PC-9 (cell line): Measurements from ENCODE around the gene INTS4. TPM values are rescaled to one million over a fixed set of nuclear protein-coding genes. Genes with fewer than 3 reads are reported as not detected.

Experiments used
- BruUV-seq: library from RNA; stranded (reverse); fragments of 400-500 nt; replicated peaks from 2 replicates; lab custom pipeline; 2021; lab: Mats Ljungman, UMichigan
- CTCF ChIA-PET: fragments of 300-600 bp; sonication (Branson Sonifier 250); formaldehyde crosslinking; loops from one replicate; lab custom pipeline; 2022; ENCODE audit warnings: antibody characterized with exemption; lab: Charles Lee
- POLR2A ChIA-PET: fragments of 300-600 bp; sonication (Branson Sonifier 250); formaldehyde crosslinking; loops from one replicate; lab custom pipeline; 2022; ENCODE audit warnings: antibody characterized with exemption; ENCODE audit not compliant: unreplicated experiment; lab: Charles Lee
- DNase-seq, 2 experiments: peaks; one replicate each; pipeline versions ENCODE4 v3.0.0 to v3.0.0-alpha.2; 2015 to 2022; ENCODE audit warnings: mixed read lengths in 1 of 2
- H2AFZ ChIP-seq: fragments of 200-600 bp; sonication (generic); 2 replicates; pipeline ENCODE4 v1.8.1; 2017; ENCODE audit warnings: antibody characterized with exemption
- H3F3A ChIP-seq: fragments of 200-600 bp; sonication (generic); 2 replicates; pipeline ENCODE4 v1.8.1; 2017; ENCODE audit warnings: antibody characterized with exemption, mild to moderate bottlenecking, low read depth; ENCODE audit not compliant: insufficient read depth
- H3K27ac ChIP-seq: fragments of 200-600 bp; sonication (generic); 2 replicates; pipeline ENCODE4 v1.6.1; 2016; ENCODE audit warnings: mixed run types
- H3K27me3 ChIP-seq: fragments of 200-600 bp; sonication (generic); 2 replicates; pipeline ENCODE4 v1.6.1; 2016; ENCODE audit warnings: low read depth, mixed run types; ENCODE audit not compliant: insufficient read depth
- H3K36me3 ChIP-seq: fragments of 200-600 bp; sonication (generic); 2 replicates; pipeline ENCODE4 v1.6.1; 2016; ENCODE audit warnings: low read depth, mixed run types
- H3K4me1 ChIP-seq: fragments of 200-600 bp; sonication (generic); replicated peaks from 2 replicates; pipeline ENCODE4 v1.6.1; 2016; ENCODE audit warnings: mixed run types; ENCODE audit not compliant: insufficient read depth
- H3K4me2 ChIP-seq: fragments of 200-600 bp; sonication (generic); 2 replicates; pipeline ENCODE4 v1.6.1; 2017; ENCODE audit warnings: mixed run types
- H3K4me3 ChIP-seq: fragments of 200-600 bp; sonication (generic); 2 replicates; pipeline ENCODE4 v1.6.1; 2016; ENCODE audit warnings: mixed run types
- H3K79me2 ChIP-seq: fragments of 200-600 bp; sonication (generic); 2 replicates; pipeline ENCODE4 v1.6.1; 2017; ENCODE audit warnings: low read depth, mixed run types
- H3K9me2 ChIP-seq: fragments of 200-600 bp; sonication (generic); 2 replicates; pipeline ENCODE4 v1.8.1; 2017; ENCODE audit warnings: mild to moderate bottlenecking; ENCODE audit not compliant: insufficient read depth
- H3K9me3 ChIP-seq: fragments of 200-600 bp; sonication (generic); 2 replicates; pipeline ENCODE4 v1.8.1; 2016; ENCODE audit warnings: low read depth; ENCODE audit not compliant: insufficient read depth
- H4K20me1 ChIP-seq: fragments of 200-600 bp; sonication (generic); 2 replicates; pipeline ENCODE4 v1.8.1; 2017; ENCODE audit not compliant: insufficient read depth
- EZH2 ChIP-seq: fragments of 200-600 bp; sonication (generic); IDR thresholded peaks from 2 replicates; pipeline ENCODE4 v1.8.0; 2017; ENCODE audit warnings: antibody characterized with exemption, low read depth
- intact Hi-C: fragments of 100-400 bp; cut with micrococcal nuclease; formaldehyde crosslinking; loops from one replicate; pipeline ENCODE4 v1.10.0; 2022; ENCODE audit not compliant: unreplicated experiment
- total RNA-seq: library from RNA; stranded (reverse); gene quantifications from 2 replicates; pipeline ENCODE4 v1.2.3, GENCODE V29; 2021
- TF ChIP-seq, protein P1 (sequence below): fragments of 200-600 bp; sonication (generic); conservative IDR thresholded peaks from 2 replicates; pipeline ENCODE4 v1.6.1; 2017; ENCODE audit warnings: mixed run types, antibody characterized with exemption, mild to moderate bottlenecking, moderate library complexity

The INTS4 gene
- total RNA-seq, 1 experiment from 2014 or later = 53.8 TPM

- no peaks in the 10 kb centered on the region for H3K79me2 ChIP-seq
- ChIA-PET POLR2A (no interaction called here), CTCF (no interaction called here)
- intact Hi-C loops = no loop called here
- H3K4me1 ChIP-seq = no peaks in the 10 kb centered on the region
- H3F3A ChIP-seq = no peaks in the 10 kb centered on the region
- H4K20me1 ChIP-seq = no peaks in the 10 kb centered on the region
- no peaks in the 10 kb centered on the region for H3K9me3 ChIP-seq
- H2AFZ ChIP-seq = no peak overlapping the region
- H3K4me2 ChIP-seq = no peak overlapping the region
- no peak for DNase-seq
- no peaks in the 10 kb centered on the region for H3K9me2 ChIP-seq
- 0 out of 2 replicates have a peak, but pooled peaks cover 4% of the 10 kb centered on the region for H3K36me3 ChIP-seq
- TF ChIP-seq EZH2 = no peak
- no peaks in the 10 kb centered on the region for H3K27me3 ChIP-seq
- no peak overlapping the region for H3K27ac ChIP-seq
- BruUV-seq = no TSS peak
- H3K4me3 ChIP-seq = no peak overlapping the region
Measured at GRCh38 chr11:77873345-77873744, 121.1 kb downstream of the INTS4 start.

DNA sequence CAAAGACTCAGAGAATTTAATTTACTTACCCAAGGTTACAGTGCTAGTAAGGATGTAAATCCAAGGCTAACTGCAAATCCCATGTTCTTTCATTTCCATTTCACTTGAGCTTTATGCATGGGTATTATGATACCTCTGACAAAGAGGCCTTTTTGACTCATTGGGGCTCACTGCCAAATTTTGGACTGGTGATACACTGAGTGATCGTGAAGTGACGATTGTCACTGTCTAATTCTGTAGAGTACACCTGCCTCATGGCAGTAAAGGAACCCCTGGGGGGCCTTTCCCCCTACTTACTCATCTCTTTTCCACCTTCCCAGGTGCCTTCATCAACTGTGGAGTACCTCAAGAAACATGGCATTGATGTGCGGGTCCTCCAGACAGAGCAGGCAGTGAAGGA lies 122.6 kb downstream of the INTS4 start:
- Histone ChIP-seq H3K79me2 (no peaks in the 10 kb centered on the region), H3K27ac (no peak overlapping the region), H3K4me1 (no peaks in the 10 kb centered on the region), H3F3A (no peaks in the 10 kb centered on the region), H3K9me3 (no peaks in the 10 kb centered on the region), H4K20me1 (no peaks in the 10 kb centered on the region), H3K36me3 (0 out of 2 replicates have a peak, but pooled peaks cover 4% of the 10 kb centered on the region), H3K4me2 (no peak overlapping the region), H3K9me2 (no peaks in the 10 kb centered on the region), H3K27me3 (no peaks in the 10 kb centered on the region), H2AFZ (no peak overlapping the region), H3K4me3 (no peak overlapping the region)
- intact Hi-C loops = no loop called here
- BruUV-seq = no TSS peak
- ChIA-PET POLR2A (no interaction called here), CTCF (no interaction called here)
- no peak for DNase-seq
- TF ChIP-seq, protein P1, sequence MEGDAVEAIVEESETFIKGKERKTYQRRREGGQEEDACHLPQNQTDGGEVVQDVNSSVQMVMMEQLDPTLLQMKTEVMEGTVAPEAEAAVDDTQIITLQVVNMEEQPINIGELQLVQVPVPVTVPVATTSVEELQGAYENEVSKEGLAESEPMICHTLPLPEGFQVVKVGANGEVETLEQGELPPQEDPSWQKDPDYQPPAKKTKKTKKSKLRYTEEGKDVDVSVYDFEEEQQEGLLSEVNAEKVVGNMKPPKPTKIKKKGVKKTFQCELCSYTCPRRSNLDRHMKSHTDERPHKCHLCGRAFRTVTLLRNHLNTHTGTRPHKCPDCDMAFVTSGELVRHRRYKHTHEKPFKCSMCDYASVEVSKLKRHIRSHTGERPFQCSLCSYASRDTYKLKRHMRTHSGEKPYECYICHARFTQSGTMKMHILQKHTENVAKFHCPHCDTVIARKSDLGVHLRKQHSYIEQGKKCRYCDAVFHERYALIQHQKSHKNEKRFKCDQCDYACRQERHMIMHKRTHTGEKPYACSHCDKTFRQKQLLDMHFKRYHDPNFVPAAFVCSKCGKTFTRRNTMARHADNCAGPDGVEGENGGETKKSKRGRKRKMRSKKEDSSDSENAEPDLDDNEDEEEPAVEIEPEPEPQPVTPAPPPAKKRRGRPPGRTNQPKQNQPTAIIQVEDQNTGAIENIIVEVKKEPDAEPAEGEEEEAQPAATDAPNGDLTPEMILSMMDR = no peak
- TF ChIP-seq EZH2 = no peak

DNA sequence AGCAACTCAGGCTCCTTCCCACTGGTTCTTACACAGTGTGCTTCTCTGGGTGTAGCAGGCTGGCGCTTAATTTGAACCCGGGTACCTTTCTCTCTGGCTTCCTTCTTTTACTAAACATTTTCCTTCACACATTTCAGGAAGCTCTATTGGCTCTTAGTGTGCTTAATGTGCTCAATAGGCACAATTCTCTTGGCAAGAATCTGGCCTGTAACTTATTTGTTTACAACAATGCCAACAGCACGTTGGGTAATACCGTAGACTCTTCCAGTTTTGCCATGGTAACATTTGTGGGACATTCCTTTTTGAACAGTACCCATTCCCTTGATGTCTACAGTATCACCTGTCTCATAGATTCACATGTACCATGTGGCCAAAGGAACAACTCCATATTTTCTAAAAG lies 125.7 kb downstream of the INTS4 start:
- POLR2A ChIA-PET = no interaction called here
- no peaks in the 10 kb centered on the region for H3K27me3 ChIP-seq

More for the DNA sequence above, 125.7 kb downstream of the INTS4 start:
- BruUV-seq = no TSS peak
- H3K4me2 ChIP-seq = no peak overlapping the region
- TF ChIP-seq EZH2 = no peak
- TF ChIP-seq, protein P1 = no peak
- no peaks in the 10 kb centered on the region for H3F3A ChIP-seq
- intact Hi-C loops = no loop called here
- H3K27ac ChIP-seq = no peak overlapping the region
- no peaks in the 10 kb centered on the region for H3K36me3 ChIP-seq
- DNase-seq = no peak
- no peak overlapping the region for H2AFZ ChIP-seq
- no peaks in the 10 kb centered on the region for H3K9me2 ChIP-seq
- H3K9me3 ChIP-seq = no peaks in the 10 kb centered on the region
- no peaks in the 10 kb centered on the region for H4K20me1 ChIP-seq
- CTCF ChIA-PET = no interaction called here
- no peak overlapping the region for H3K4me3 ChIP-seq
- H3K4me1 ChIP-seq = no peaks in the 10 kb centered on the region
- H3K79me2 ChIP-seq = no peaks in the 10 kb centered on the region
